ENCODE measurements around the gene CNNM2.
"Not testable (repeated sequence)": the region's sequence is repeated elsewhere in the genome, so short reads cannot be mapped to it uniquely, and the experiment has no call there.

The CNNM2 gene

DNA sequence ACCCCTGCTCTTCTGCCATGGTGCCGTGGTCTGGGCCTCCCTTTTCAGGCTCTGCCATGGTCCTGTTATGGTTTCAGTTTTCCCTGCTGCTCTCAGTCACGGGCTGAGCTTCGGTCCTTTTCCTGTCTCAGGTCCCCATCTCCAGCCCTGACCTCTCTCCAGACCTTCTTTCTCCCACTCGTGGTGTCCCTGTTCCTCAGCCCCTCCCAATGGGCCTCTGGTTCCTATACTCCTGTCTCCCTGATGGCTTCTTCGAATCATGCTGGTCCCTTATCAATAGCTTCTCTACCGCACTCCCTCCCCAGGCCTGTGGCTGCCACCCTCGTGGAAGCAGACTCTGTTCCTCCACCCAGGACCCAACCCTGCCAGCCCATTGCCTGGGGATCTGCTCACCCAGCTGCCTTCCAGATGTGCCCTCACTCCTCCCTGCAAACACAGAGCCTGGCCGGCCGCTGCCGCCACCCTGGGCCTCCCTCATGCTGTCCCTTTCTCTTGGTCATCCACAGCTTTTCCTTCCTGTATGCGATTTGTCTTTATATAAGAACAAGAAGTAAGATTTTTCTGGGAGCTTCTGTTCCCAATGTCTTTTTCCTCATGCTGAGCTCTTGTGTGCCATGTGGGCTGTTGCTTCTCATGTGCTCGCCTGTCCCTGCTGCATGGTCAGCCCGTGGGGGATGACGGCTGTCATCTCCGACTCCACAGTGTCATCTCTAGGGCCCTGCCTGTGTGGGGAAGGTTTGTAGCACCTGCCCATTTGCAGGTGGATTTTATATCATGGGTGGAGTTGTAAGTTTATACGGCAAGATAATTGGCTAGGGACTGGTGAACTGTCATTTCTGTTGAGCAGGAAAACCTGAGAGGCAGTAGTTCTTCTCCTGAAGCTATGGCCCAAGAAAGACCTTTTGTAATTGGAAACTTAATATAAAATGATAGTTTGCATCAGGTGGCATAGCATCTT is 148.3 kb downstream of the CNNM2 start:
- no peak for TF ChIP-seq EZH2phosphoT487 (IDR thresholded peaks at IDR 0.05; ENCODE audit: borderline replicate concordance, low read length)
- TF ChIP-seq, protein P1, sequence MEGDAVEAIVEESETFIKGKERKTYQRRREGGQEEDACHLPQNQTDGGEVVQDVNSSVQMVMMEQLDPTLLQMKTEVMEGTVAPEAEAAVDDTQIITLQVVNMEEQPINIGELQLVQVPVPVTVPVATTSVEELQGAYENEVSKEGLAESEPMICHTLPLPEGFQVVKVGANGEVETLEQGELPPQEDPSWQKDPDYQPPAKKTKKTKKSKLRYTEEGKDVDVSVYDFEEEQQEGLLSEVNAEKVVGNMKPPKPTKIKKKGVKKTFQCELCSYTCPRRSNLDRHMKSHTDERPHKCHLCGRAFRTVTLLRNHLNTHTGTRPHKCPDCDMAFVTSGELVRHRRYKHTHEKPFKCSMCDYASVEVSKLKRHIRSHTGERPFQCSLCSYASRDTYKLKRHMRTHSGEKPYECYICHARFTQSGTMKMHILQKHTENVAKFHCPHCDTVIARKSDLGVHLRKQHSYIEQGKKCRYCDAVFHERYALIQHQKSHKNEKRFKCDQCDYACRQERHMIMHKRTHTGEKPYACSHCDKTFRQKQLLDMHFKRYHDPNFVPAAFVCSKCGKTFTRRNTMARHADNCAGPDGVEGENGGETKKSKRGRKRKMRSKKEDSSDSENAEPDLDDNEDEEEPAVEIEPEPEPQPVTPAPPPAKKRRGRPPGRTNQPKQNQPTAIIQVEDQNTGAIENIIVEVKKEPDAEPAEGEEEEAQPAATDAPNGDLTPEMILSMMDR (IDR thresholded peaks at IDR 0.05; ENCODE audit: low read depth, low read length, poor library complexity, severe bottlenecking): no peak

DNA sequence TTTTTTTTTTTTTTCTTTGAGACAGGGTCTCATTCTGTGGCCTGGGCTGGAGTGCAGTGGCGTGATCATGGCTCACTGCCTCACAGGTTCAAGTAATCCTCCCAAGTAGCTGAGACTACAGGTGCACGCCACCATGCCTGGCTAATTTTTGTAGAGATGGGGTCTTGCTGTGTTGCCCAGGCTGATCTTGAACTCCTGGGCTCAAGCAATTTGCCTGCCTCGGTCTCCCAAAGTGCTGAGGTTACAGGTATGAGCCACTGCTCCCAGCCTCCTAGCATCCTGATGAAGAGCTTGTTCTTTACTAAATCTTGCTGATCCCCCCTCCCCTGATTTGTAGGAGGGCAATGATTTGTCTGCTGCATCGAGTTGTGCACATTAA is 149.0 kb downstream of the CNNM2 start:
- not testable (repeated sequence) for H3K27ac ChIP-seq (ENCODE audit: low read depth, low read length); H3F3A ChIP-seq (ENCODE audit: control insufficient read depth, insufficient read depth); H3K9me3 ChIP-seq (ENCODE audit: control insufficient read depth, insufficient read depth, low read length); H3K27me3 ChIP-seq (ENCODE audit: control insufficient read depth, low read length); H3K36me3 ChIP-seq (ENCODE audit: control insufficient read depth, low read length); H4K20me1 ChIP-seq (ENCODE audit: control insufficient read depth, insufficient read depth, low read depth, low read length); H3K4me2 ChIP-seq (ENCODE audit: low read length); H3K9me2 ChIP-seq (replicated peaks; ENCODE audit: control insufficient read depth, low read length); H3K79me2 ChIP-seq (ENCODE audit: control insufficient read depth, low read length); H3K4me3 ChIP-seq (ENCODE audit: low read length)
- peaks cover 22% of the 10 kb centered on the region for H3K4me1 ChIP-seq (ENCODE audit: control insufficient read depth, low read length)

More for the DNA sequence above, 148.3 kb downstream of the CNNM2 start:
- Histone ChIP-seq H3K9me2 (replicated peaks; ENCODE audit: control insufficient read depth, low read length) (no peaks in the 10 kb centered on the region), H3K27ac (ENCODE audit: low read depth, low read length) (no peak overlapping the region), H3K4me2 (ENCODE audit: low read length) (no peak overlapping the region), H3K9me3 (ENCODE audit: control insufficient read depth, insufficient read depth, low read length) (no peaks in the 10 kb centered on the region), H3K79me2 (ENCODE audit: control insufficient read depth, low read length) (no peaks in the 10 kb centered on the region), H3K27me3 (ENCODE audit: control insufficient read depth, low read length) (0 out of 2 replicates have a peak, but pooled peaks cover 3% of the 10 kb centered on the region), H3K36me3 (ENCODE audit: control insufficient read depth, low read length) (no peaks in the 10 kb centered on the region), H3K4me1 (ENCODE audit: control insufficient read depth, low read length) (peaks cover 22% of the 10 kb centered on the region), H3K4me3 (ENCODE audit: low read length) (no peak overlapping the region), H4K20me1 (ENCODE audit: control insufficient read depth, insufficient read depth, low read depth, low read length) (no peaks in the 10 kb centered on the region), H3F3A (ENCODE audit: control insufficient read depth, insufficient read depth) (no peaks in the 10 kb centered on the region)

DNA sequence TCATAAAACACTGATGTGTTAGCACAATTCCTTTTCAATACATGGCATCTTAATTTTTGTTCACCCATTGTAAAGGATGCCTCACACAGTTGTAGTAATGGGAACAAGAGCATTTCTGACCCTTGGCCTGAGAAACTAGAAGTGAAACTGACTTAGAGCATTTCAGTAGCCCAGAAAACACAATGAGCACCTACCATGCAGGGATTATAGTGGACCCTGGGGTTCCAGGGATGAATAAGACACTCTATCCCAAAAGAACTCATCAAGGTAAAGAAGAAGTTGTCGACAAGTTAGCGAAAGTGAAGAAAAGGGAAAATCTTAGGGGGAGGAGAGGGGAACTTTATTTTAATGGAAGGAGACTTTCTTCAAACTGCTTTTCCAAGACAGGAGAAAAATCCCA is 149.4 kb downstream of the CNNM2 start:
- 0 out of 2 replicates have a peak, but pooled peaks cover 3% of the 10 kb centered on the region for H3K27me3 ChIP-seq (ENCODE audit: control insufficient read depth, low read length)
- H3K36me3 ChIP-seq (ENCODE audit: control insufficient read depth, low read length): no peaks in the 10 kb centered on the region
- no peak for TF ChIP-seq EZH2phosphoT487 (IDR thresholded peaks at IDR 0.05; ENCODE audit: borderline replicate concordance, low read length)
- TF ChIP-seq, protein P1 (IDR thresholded peaks at IDR 0.05; ENCODE audit: low read depth, low read length, poor library complexity, severe bottlenecking): no peak
- no peak overlapping the region for H3K4me2 ChIP-seq (ENCODE audit: low read length)
- no peaks in the 10 kb centered on the region for H3K79me2 ChIP-seq (ENCODE audit: control insufficient read depth, low read length)
- no peak overlapping the region for H3K27ac ChIP-seq (ENCODE audit: low read depth, low read length)
- H3K4me3 ChIP-seq (ENCODE audit: low read length): no peak overlapping the region
- H3K9me3 ChIP-seq (ENCODE audit: control insufficient read depth, insufficient read depth, low read length): no peaks in the 10 kb centered on the region
- H3K4me1 ChIP-seq (ENCODE audit: control insufficient read depth, low read length): peaks cover 22% of the 10 kb centered on the region
- no peaks in the 10 kb centered on the region for H4K20me1 ChIP-seq (ENCODE audit: control insufficient read depth, insufficient read depth, low read depth, low read length)
- H3F3A ChIP-seq (ENCODE audit: control insufficient read depth, insufficient read depth): no peaks in the 10 kb centered on the region
- no peaks in the 10 kb centered on the region for H3K9me2 ChIP-seq (replicated peaks; ENCODE audit: control insufficient read depth, low read length)

DNA sequence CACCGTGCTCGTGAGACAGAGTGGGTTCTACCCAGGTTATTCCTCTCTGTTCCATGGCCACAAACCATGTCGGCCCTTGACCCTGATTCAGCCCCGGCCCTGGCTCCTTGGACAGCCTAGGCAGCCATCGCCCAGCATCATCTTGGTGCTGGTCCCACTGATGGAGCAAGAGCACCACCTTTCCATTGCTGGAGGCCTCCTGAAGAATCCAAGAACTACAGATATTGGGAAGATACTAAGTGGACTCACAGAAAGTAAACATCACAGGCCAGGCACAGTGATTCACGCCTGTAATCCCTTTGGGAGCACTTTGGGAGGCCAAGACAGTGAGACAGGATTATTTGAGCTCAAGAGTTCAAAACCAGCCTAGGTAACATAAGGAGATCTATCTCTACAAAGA is 149.9 kb downstream of the CNNM2 start:
- Histone ChIP-seq H3K4me1 (ENCODE audit: control insufficient read depth, low read length) (peaks cover 22% of the 10 kb centered on the region), H3K9me2 (replicated peaks; ENCODE audit: control insufficient read depth, low read length) (no peaks in the 10 kb centered on the region), H3K4me2 (ENCODE audit: low read length) (no peak overlapping the region), H3K9me3 (ENCODE audit: control insufficient read depth, insufficient read depth, low read length) (no peaks in the 10 kb centered on the region), H3F3A (ENCODE audit: control insufficient read depth, insufficient read depth) (no peaks in the 10 kb centered on the region), H3K79me2 (ENCODE audit: control insufficient read depth, low read length) (no peaks in the 10 kb centered on the region), H4K20me1 (ENCODE audit: control insufficient read depth, insufficient read depth, low read depth, low read length) (no peaks in the 10 kb centered on the region), H3K4me3 (ENCODE audit: low read length) (no peak overlapping the region), H3K36me3 (ENCODE audit: control insufficient read depth, low read length) (no peaks in the 10 kb centered on the region), H3K27ac (ENCODE audit: low read depth, low read length) (no peak overlapping the region), H3K27me3 (ENCODE audit: control insufficient read depth, low read length) (0 out of 2 replicates have a peak, but pooled peaks cover 3% of the 10 kb centered on the region)
- TF ChIP-seq, protein P1 (IDR thresholded peaks at IDR 0.05; ENCODE audit: low read depth, low read length, poor library complexity, severe bottlenecking): no peak
- TF ChIP-seq EZH2phosphoT487 (IDR thresholded peaks at IDR 0.05; ENCODE audit: borderline replicate concordance, low read length): no peak
